OCI-LY1 (cell line): ENCODE results near the gene CHMP1B.
A peak's percentile ranks its signal among the peaks of the same experiment; 100 is the strongest.

ENCODE experiments used
- H2AFZ ChIP-seq: fragments of 200-600 bp; sonication (generic), shearing (Covaris generic); 2 replicates; pipeline ENCODE4 v1.6.0; 2014; ENCODE audit warnings: antibody characterized with exemption, mild to moderate bottlenecking, low read length
- H3F3A ChIP-seq: fragments of 200-600 bp; sonication (generic), shearing (Covaris generic); 2 replicates; pipeline ENCODE4 v1.6.0; 2014; ENCODE audit warnings: mild to moderate bottlenecking, antibody characterized with exemption, low read length, moderate library complexity; ENCODE audit not compliant: insufficient read depth
- H3K27ac ChIP-seq: fragments of 200-600 bp; sonication (generic); 2 replicates; pipeline ENCODE4 v1.5.1; 2014; ENCODE audit warnings: low read length, mixed run types, mild to moderate bottlenecking, low read depth; ENCODE audit not compliant: poor library complexity, severe bottlenecking
- H3K27me3 ChIP-seq: fragments of 200-600 bp; sonication (generic); 2 replicates; pipeline ENCODE4 v1.6.0; 2014; ENCODE audit warnings: antibody characterized with exemption, mild to moderate bottlenecking, low read length, moderate library complexity; ENCODE audit not compliant: insufficient read depth
- H3K36me3 ChIP-seq: fragments of 200-600 bp; sonication (generic); 2 replicates; pipeline ENCODE4 v1.6.1; 2014; ENCODE audit warnings: mild to moderate bottlenecking, antibody characterized with exemption, low read length, moderate library complexity, mixed read lengths; ENCODE audit not compliant: insufficient read depth
- H3K4me1 ChIP-seq: fragments of 200-600 bp; sonication (generic); 2 replicates; pipeline ENCODE4 v1.5.1; 2014; ENCODE audit warnings: mild to moderate bottlenecking, low read length, moderate library complexity; ENCODE audit not compliant: insufficient read depth, severe bottlenecking
- H3K4me2 ChIP-seq: fragments of 200-600 bp; sonication (generic), shearing (Covaris generic); 2 replicates; pipeline ENCODE4 v1.6.1; 2014; ENCODE audit warnings: low read length
- H3K4me3 ChIP-seq: fragments of 200-600 bp; sonication (generic); 2 replicates; pipeline ENCODE4 v1.5.1; 2014; ENCODE audit warnings: low read length, low read depth, mild to moderate bottlenecking, mixed read lengths; ENCODE audit not compliant: poor library complexity, severe bottlenecking
- H3K79me2 ChIP-seq: fragments of 200-600 bp; shearing (Covaris generic); 2 replicates; pipeline ENCODE4 v1.6.1; 2016; ENCODE audit warnings: mixed run types, low read length, mixed read lengths; ENCODE audit not compliant: insufficient read depth
- H3K9ac ChIP-seq: fragments of 200-600 bp; sonication (generic), shearing (Covaris generic); 2 replicates; pipeline ENCODE4 v1.6.1; 2014; ENCODE audit warnings: mild to moderate bottlenecking, low read length, mixed read lengths
- H3K9me2 ChIP-seq: fragments of 200-600 bp; sonication (generic), shearing (Covaris generic); 2 replicates; pipeline ENCODE4 v1.6.1; 2014; ENCODE audit warnings: low read depth, mild to moderate bottlenecking, low read length, mixed read lengths
- H3K9me3 ChIP-seq: fragments of 200-600 bp; shearing (Covaris generic); 2 replicates; pipeline ENCODE4 v1.6.1; 2014; ENCODE audit warnings: low read length, mixed read lengths
- H4K20me1 ChIP-seq: fragments of 200-600 bp; sonication (generic), shearing (Covaris generic); 2 replicates; pipeline ENCODE4 v1.6.0; 2016; ENCODE audit warnings: mild to moderate bottlenecking, low read length; ENCODE audit not compliant: insufficient read depth
- EZH2 ChIP-seq: fragments of 200-600 bp; sonication (generic), shearing (Covaris generic); IDR thresholded peaks from 2 replicates; pipeline ENCODE4 v1.8.0; 2017; ENCODE audit warnings: borderline replicate concordance, mixed run types, mild to moderate bottlenecking, antibody characterized with exemption, low read length, moderate library complexity, mixed read lengths
- TF ChIP-seq, protein P1 (sequence below): fragments of 200-600 bp; sonication (generic), shearing (Covaris generic); IDR thresholded peaks from 2 replicates; pipeline ENCODE4 v1.5.1; 2017; ENCODE audit warnings: mild to moderate bottlenecking, antibody characterized with exemption, low read length, moderate library complexity, mixed read lengths

CHMP1B gene

DNA sequence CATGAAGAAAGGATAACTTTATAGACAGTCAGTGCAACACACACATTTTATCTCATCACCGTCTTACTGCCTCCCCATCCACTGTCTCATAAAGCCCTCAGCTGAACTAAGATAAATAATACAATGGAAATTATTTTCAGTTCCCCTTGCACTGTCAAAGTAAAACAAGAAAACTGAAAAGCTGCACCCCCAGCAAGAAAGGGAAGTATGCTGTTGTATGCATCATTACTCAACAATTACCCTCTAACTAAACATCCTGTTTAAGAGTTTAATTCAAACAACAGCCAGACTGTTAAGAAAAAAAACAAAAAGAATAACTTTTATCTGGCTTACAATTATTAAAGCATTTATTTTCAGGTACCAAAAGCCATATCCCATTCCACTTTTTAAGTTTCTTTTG is 31.9 kb downstream of the CHMP1B start:
- peak overlapping the region; percentile 68 for H3K27ac ChIP-seq
- no peaks in the 10 kb centered on the region for H3K9me3 ChIP-seq
- TF ChIP-seq EZH2, result no peak
- TF ChIP-seq, protein P1, sequence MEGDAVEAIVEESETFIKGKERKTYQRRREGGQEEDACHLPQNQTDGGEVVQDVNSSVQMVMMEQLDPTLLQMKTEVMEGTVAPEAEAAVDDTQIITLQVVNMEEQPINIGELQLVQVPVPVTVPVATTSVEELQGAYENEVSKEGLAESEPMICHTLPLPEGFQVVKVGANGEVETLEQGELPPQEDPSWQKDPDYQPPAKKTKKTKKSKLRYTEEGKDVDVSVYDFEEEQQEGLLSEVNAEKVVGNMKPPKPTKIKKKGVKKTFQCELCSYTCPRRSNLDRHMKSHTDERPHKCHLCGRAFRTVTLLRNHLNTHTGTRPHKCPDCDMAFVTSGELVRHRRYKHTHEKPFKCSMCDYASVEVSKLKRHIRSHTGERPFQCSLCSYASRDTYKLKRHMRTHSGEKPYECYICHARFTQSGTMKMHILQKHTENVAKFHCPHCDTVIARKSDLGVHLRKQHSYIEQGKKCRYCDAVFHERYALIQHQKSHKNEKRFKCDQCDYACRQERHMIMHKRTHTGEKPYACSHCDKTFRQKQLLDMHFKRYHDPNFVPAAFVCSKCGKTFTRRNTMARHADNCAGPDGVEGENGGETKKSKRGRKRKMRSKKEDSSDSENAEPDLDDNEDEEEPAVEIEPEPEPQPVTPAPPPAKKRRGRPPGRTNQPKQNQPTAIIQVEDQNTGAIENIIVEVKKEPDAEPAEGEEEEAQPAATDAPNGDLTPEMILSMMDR, result no peak
- no peaks in the 10 kb centered on the region for H3K79me2 ChIP-seq
- peak overlapping the region; percentile 1 for H3K4me2 ChIP-seq
- H3K9ac ChIP-seq, result no peak overlapping the region
- no peaks in the 10 kb centered on the region for H3K27me3 ChIP-seq
- H3F3A ChIP-seq, result no peaks in the 10 kb centered on the region
- peaks cover 38% of the 10 kb centered on the region for H3K36me3 ChIP-seq
- no peaks in the 10 kb centered on the region for H3K9me2 ChIP-seq
- no peak overlapping the region for H3K4me3 ChIP-seq
- no peaks in the 10 kb centered on the region for H4K20me1 ChIP-seq
- H3K4me1 ChIP-seq, result peaks cover 19% of the 10 kb centered on the region
- no peak overlapping the region for H2AFZ ChIP-seq

DNA sequence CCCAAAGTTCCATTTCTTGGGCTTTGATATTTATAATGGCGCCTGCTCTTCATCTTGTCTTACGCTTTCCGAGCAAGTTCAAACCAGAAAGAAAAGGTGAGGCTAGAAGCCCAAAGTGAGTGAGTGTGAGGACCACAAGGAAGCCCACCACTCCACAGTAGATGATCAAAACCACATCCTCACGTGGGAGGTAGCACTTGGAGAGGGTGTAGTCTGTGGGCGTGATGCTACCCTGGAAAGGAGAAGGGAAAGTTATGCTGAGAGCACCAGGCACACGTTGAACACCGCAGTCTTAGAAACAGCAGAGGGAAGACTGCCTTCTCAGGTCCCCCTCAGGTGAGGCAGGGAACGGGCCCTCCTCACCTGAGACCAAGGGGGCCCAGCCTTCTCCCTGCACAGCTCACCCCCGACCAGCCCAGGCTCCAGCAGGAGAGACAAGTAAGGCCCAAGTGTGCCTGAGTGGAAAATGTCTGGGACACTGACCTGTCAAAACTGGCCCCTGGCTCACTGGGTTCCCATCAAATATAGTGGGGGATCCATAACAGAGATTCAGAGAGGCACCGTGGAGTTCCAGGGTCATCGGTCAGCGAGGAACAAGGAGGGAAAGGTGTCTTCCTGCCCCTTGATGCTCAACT is 33.3 kb downstream of the CHMP1B start:
- Histone ChIP-seq H3K4me1 (peaks cover 19% of the 10 kb centered on the region), H3K27ac (no peak overlapping the region)
- TF ChIP-seq EZH2, result no peak
- TF ChIP-seq, protein P1, result no peak

DNA sequence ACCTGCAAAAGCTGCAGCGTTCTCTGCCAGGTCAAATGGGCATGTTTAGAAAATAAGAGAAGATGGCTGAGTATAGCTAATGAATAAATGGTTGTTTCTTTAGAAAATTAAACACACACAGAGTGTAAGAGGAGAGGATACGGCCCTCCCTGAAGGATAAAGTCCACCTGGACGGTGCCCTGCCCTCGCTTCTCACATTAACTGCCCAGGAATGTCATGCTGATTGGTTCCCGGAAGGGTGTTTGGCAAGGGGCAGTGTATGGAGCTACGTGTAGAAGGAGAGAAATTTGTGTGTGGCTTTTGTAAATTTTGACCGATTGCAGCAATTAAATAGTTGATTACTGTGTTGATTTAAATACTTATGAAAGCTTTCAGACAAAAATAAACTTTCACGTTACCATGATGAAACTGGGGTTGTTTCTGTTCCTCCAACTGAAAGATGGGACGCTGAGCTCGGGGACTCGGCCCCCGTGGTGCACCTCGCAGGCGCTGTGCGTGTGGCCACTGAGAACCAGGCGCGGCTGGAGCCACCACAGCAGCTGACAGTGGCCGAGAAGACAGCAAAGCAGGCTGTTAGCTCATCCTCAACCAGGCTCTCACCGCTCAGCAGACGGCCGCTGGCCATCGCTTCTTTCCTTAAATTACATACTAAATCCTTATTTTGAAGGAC is 34.2 kb downstream of the CHMP1B start:
- Histone ChIP-seq H3F3A (no peaks in the 10 kb centered on the region), H3K9me3 (no peaks in the 10 kb centered on the region), H3K27me3 (no peaks in the 10 kb centered on the region), H3K9me2 (no peaks in the 10 kb centered on the region), H3K9ac (no peak overlapping the region), H3K4me1 (peaks cover 19% of the 10 kb centered on the region), H3K27ac (no peak overlapping the region), H3K4me2 (no peak overlapping the region), H3K79me2 (no peaks in the 10 kb centered on the region), H4K20me1 (no peaks in the 10 kb centered on the region), H3K36me3 (peaks cover 58% of the 10 kb centered on the region), H3K4me3 (no peak overlapping the region), H2AFZ (no peak overlapping the region)
- TF ChIP-seq EZH2, result no peak
- TF ChIP-seq, protein P1, result no peak

More for the DNA sequence above, 33.3 kb downstream of the CHMP1B start:
- Histone ChIP-seq H3K27me3 (no peaks in the 10 kb centered on the region), H3F3A (no peaks in the 10 kb centered on the region), H3K9me2 (no peaks in the 10 kb centered on the region), H2AFZ (no peak overlapping the region), H3K36me3 (peaks cover 52% of the 10 kb centered on the region), H3K4me3 (no peak overlapping the region), H3K4me2 (no peak overlapping the region), H3K9ac (no peak overlapping the region), H4K20me1 (no peaks in the 10 kb centered on the region), H3K79me2 (no peaks in the 10 kb centered on the region), H3K9me3 (no peaks in the 10 kb centered on the region)
